Esophagus (tissue), 2 donors: Measurements from ENCODE around the gene GPRASP2. TPM values are rescaled to one million over a fixed set of nuclear protein-coding genes. Genes with fewer than 3 reads are reported as not detected.

ENCODE experiments used
- polyA plus RNA-seq, 2 donors: library from polyadenylated mRNA; stranded (reverse); fragments of 200-250 nt; gene quantifications; one replicate each; pipeline ENCODE4 v1.2.3, GENCODE V29; 2013
- donor health status: healthy with polysubstance abuse.
- donor health status: Bipolar disorder and iron deficiency.

The GPRASP2 gene
- polyA plus RNA-seq, 2 donors: 1.5 to 3.0 TPM

Other genes with a start within 250 kb of the GPRASP2 start
- not detected for gene TCP11X2, start 240.6 kb upstream of the GPRASP2 start, polyA plus RNA-seq
- under 1 TPM in 1 of 2 donors, not detected in 1; 0.36 TPM for gene TMSB15A, start 195.7 kb upstream of the GPRASP2 start, polyA plus RNA-seq
- gene ARMCX5, start 112.9 kb upstream of the GPRASP2 start, polyA plus RNA-seq: 1 to 10 TPM; 3.3 to 8.4 TPM
- 1 to 10 TPM; 1.7 to 2.4 TPM for gene GPRASP1, start 61.0 kb upstream of the GPRASP2 start, polyA plus RNA-seq
- under 1 TPM; 0.39 to 0.72 TPM for gene GPRASP3, start 8.3 kb downstream of the GPRASP2 start, polyA plus RNA-seq
- gene RAB40AL, start 224.8 kb downstream of the GPRASP2 start, polyA plus RNA-seq: under 1 TPM; 0.05 to 0.24 TPM